Panc1 (cell line): ENCODE results near the gene SMARCD2.

ENCODE experiments used
- POLR2AphosphoS5 ChIP-seq: IDR thresholded peaks from 2 replicates; pipeline ENCODE4 v1.6.1; 2012; ENCODE audit warnings: mild to moderate bottlenecking, low read depth, low read length, moderate library complexity
- TF ChIP-seq, protein P1 (sequence below): fragments of 450-650 bp; IDR thresholded peaks from 2 replicates; pipeline ENCODE4 v1.5.1; 2017; ENCODE audit warnings: mild to moderate bottlenecking

DNA sequence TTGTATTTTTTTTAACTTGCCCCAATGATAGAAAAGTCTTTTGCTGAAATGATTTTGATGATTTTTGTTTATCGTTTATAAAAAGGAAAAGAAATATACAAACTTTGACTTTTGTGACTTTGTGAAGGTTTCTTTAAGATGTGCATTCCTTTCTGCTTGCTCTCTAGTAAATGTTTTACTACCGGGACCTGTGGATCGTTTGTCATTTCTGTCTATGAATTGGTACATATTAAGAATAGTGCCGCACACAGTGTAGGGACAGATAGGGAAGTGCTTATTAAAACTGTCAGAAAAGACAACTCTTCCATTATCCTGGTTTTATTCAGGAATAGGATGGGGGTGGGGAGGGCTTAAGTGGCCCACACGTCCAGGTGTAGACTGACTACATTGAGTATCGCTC is 23.4 kb downstream of the SMARCD2 start:
- TF ChIP-seq POLR2AphosphoS5, result no peak
- TF ChIP-seq, protein P1, sequence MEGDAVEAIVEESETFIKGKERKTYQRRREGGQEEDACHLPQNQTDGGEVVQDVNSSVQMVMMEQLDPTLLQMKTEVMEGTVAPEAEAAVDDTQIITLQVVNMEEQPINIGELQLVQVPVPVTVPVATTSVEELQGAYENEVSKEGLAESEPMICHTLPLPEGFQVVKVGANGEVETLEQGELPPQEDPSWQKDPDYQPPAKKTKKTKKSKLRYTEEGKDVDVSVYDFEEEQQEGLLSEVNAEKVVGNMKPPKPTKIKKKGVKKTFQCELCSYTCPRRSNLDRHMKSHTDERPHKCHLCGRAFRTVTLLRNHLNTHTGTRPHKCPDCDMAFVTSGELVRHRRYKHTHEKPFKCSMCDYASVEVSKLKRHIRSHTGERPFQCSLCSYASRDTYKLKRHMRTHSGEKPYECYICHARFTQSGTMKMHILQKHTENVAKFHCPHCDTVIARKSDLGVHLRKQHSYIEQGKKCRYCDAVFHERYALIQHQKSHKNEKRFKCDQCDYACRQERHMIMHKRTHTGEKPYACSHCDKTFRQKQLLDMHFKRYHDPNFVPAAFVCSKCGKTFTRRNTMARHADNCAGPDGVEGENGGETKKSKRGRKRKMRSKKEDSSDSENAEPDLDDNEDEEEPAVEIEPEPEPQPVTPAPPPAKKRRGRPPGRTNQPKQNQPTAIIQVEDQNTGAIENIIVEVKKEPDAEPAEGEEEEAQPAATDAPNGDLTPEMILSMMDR, result no peak
